ENCODE data around the gene ATF1.

ATF1 gene

DNA sequence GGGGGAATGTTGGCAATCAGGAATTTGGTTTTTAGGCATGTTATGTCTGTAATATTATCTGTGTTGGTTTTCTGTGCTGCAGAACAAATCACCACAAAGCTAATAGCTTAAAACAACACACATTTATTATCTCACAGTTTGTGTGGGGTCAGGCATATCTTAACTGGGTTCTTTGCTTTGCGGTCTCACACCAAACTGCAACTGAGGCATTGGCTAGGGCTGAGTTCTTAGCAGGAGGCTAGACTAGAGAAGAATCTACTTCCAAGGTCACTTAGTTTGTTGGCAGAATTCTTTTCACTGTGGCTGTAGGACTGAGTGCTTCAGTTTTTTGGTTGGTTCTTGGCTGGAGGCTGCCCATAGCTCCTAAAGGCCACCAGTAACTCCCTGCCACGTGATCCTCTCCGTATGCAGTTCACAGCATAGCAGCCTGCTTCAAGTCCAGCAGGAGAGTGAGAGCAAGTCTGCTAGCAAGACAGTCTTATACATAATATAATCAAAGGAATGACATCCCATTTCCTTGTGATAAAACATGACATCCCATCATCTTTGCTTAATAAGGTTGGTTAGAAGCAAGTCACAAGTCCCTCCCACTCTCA, 21.6 kb downstream of the ATF1 start:
- no peak for TF ChIP-seq EZH2 (IDR thresholded peaks at IDR 0.05; ENCODE audit: borderline replicate concordance, low read length)
- H3K36me3 ChIP-seq (ENCODE audit: insufficient read depth, low read length), result peaks cover 40% of the 10 kb centered on the region
- no peak overlapping the region for H3K9ac ChIP-seq (ENCODE audit: low read length)
- no peaks in the 10 kb centered on the region; the same call in 1 of the 2 replicates for H3K79me2 ChIP-seq (ENCODE audit: insufficient read depth, low read length)
- no peak overlapping the region for H2AFZ ChIP-seq (ENCODE audit: low read length)
- no peak overlapping the region for H3K4me2 ChIP-seq (ENCODE audit: low read length)
- 0 out of 2 replicates have a peak, but pooled peaks cover 11% of the 10 kb centered on the region for H3K9me3 ChIP-seq (ENCODE audit: low read length)
- H3F3A ChIP-seq (ENCODE audit: insufficient read depth, low read length), result no peaks in the 10 kb centered on the region
- no peaks in the 10 kb centered on the region for H3K9me2 ChIP-seq (ENCODE audit: low read depth, low read length)
- H3K4me1 ChIP-seq (ENCODE audit: insufficient read depth, low read length, severe bottlenecking), result no peaks in the 10 kb centered on the region
- H3K4me3 ChIP-seq (ENCODE audit: low read depth, low read length, poor library complexity, severe bottlenecking), result no peak overlapping the region
- H3K27me3 ChIP-seq (ENCODE audit: insufficient read depth, low read length), result no peaks in the 10 kb centered on the region
- no peaks in the 10 kb centered on the region for H4K20me1 ChIP-seq (ENCODE audit: insufficient read depth, low read length)
- no peak overlapping the region for H3K27ac ChIP-seq (ENCODE audit: low read depth, low read length, poor library complexity, severe bottlenecking)

- Histone ChIP-seq H4K20me1 (ENCODE audit: insufficient read depth, low read length) (no peaks in the 10 kb centered on the region), H2AFZ (ENCODE audit: low read length) (no peak overlapping the region), H3K9me3 (ENCODE audit: low read length) (0 out of 2 replicates have a peak, but pooled peaks cover 11% of the 10 kb centered on the region), H3K9me2 (ENCODE audit: low read depth, low read length) (no peaks in the 10 kb centered on the region), H3K4me3 (ENCODE audit: low read depth, low read length, poor library complexity, severe bottlenecking) (no peak overlapping the region), H3K9ac (ENCODE audit: low read length) (no peak overlapping the region), H3K4me1 (ENCODE audit: insufficient read depth, low read length, severe bottlenecking) (no peaks in the 10 kb centered on the region), H3K4me2 (ENCODE audit: low read length) (no peak overlapping the region), H3K79me2 (ENCODE audit: insufficient read depth, low read length) (no peaks in the 10 kb centered on the region; the same call in 1 of the 2 replicates), H3K27ac (ENCODE audit: low read depth, low read length, poor library complexity, severe bottlenecking) (no peak overlapping the region), H3F3A (ENCODE audit: insufficient read depth, low read length) (no peaks in the 10 kb centered on the region), H3K27me3 (ENCODE audit: insufficient read depth, low read length) (no peaks in the 10 kb centered on the region), H3K36me3 (ENCODE audit: insufficient read depth, low read length) (peaks cover 34% of the 10 kb centered on the region)
- TF ChIP-seq CTCF (IDR thresholded peaks at IDR 0.05; ENCODE audit: low read length), result no peak
- TF ChIP-seq EZH2 (IDR thresholded peaks at IDR 0.05; ENCODE audit: borderline replicate concordance, low read length), result no peak
These were observed 22.8 kb downstream of the ATF1 start for GRCh38 chr12:50786498-50787231.

DNA sequence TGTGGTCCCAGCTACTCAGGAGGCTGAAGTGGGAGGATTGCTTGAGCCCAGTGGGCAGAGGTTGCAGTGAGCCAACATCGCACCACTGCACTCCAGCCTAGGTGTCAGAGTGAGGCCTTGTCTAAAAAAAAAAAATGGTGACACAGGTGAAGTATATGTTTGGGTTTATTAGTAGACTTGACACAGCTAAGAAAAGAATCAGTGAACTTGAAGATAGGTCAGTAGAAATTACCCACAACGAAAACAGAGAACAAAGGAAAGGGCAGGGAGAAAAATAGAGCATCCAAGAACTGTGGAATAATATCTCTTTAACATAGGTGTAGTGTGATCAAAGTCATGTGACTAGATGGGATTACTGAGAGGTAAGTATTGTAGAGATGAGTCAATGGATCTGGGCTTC, 23.7 kb downstream of the ATF1 start:
- TF ChIP-seq EZH2 (IDR thresholded peaks at IDR 0.05; ENCODE audit: borderline replicate concordance, low read length) (no peak), CTCF (IDR thresholded peaks at IDR 0.05; ENCODE audit: low read length) (no peak)
- no peak overlapping the region for H2AFZ ChIP-seq (ENCODE audit: low read length)
- no peaks in the 10 kb centered on the region for H3K27me3 ChIP-seq (ENCODE audit: insufficient read depth, low read length)
- no peaks in the 10 kb centered on the region for H3F3A ChIP-seq (ENCODE audit: insufficient read depth, low read length)
- H3K27ac ChIP-seq (ENCODE audit: low read depth, low read length, poor library complexity, severe bottlenecking), result no peak overlapping the region
- no peaks in the 10 kb centered on the region for H3K9me2 ChIP-seq (ENCODE audit: low read depth, low read length)
- peaks cover 29% of the 10 kb centered on the region for H3K36me3 ChIP-seq (ENCODE audit: insufficient read depth, low read length)
- H3K4me3 ChIP-seq (ENCODE audit: low read depth, low read length, poor library complexity, severe bottlenecking), result no peak overlapping the region
- H3K4me2 ChIP-seq (ENCODE audit: low read length), result no peak overlapping the region
- H3K79me2 ChIP-seq (ENCODE audit: insufficient read depth, low read length), result no peaks in the 10 kb centered on the region; the same call in 1 of the 2 replicates
- H3K9ac ChIP-seq (ENCODE audit: low read length), result no peak overlapping the region
- H3K9me3 ChIP-seq (ENCODE audit: low read length), result 0 out of 2 replicates have a peak, but pooled peaks cover 11% of the 10 kb centered on the region
- no peaks in the 10 kb centered on the region for H3K4me1 ChIP-seq (ENCODE audit: insufficient read depth, low read length, severe bottlenecking)
- no peaks in the 10 kb centered on the region for H4K20me1 ChIP-seq (ENCODE audit: insufficient read depth, low read length)

Measured in OCI-LY1 (cell line).